ENCODE measurements around the gene SFRP4. TPM values are rescaled to one million over a fixed set of nuclear protein-coding genes. Genes with fewer than 3 reads are reported as not detected.

SFRP4 gene
- total and polyA plus RNA-seq, 2 donors from 2014 or later: 1.5 to 6.8 TPM

- Histone ChIP-seq H3K4me1 (ENCODE audit: control insufficient read depth in 2 of 3, insufficient read depth in 2 of 3, low read depth in 1 of 3, low read length in 3 of 3) (peaks cover 0 to 4% (median 3%) of the 10 kb centered on the region in 3 donors), H3K9ac (ENCODE audit: low read length in 3 of 3) (no peak overlapping the region), H3K27ac (ENCODE audit: low read depth in 2 of 2, low read length in 2 of 2) (peak overlapping the region in 1 of 2 donors; percentile 60), H3K4me3 (ENCODE audit: low read length in 3 of 3) (no peak overlapping the region), H3K9me3 (ENCODE audit: control insufficient read depth in 2 of 3, insufficient read depth in 1 of 3, low read length in 3 of 3) (peaks cover 0 to 6% (median 0%) of the 10 kb centered on the region in 3 donors), H3K36me3 (ENCODE audit: control insufficient read depth in 2 of 3, insufficient read depth in 3 of 3, low read length in 3 of 3) (no peaks in the 10 kb centered on the region), H3K27me3 (ENCODE audit: control insufficient read depth, insufficient read depth, low read length) (no peaks in the 10 kb centered on the region)
- DNase-seq (peak; percentile 27 to 70 (median 46)), FAIRE-seq (no peak)
- TF ChIP-seq CTCF (IDR thresholded peaks at IDR 0.05; ENCODE audit: borderline replicate concordance, extremely low read depth, insufficient read depth): no peak
- intact Hi-C loops (cut with DNase I): no loop called here
Observed at GRCh38 chr7:37942934-37943610, 26.5 kb upstream of the SFRP4 start.

DNA sequence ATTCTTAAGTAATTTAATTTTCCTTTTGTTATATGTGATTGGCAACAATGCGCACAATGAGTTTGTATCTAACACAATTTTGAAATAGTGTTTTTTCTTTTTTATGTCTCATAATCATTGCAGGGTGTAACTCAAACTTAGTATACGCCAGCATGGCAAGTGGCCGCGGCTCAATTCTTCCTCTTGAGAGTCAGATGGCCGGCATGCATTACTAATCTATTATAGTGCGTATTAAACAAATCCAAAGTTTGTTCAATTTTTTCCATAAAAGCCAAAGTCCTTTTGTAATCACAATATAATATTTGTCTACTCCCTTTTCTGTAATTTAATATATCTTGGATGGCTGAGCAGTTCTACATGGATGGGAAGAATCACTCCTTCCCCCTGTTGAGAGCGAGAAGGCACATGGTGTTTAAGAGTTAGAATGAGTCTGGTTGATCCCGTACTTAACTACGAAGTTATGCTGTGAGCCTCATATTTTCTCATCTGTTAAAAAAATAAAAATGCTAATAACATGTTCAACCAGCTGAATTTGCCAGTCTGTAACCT is 16.5 kb upstream of the SFRP4 start:
- Histone ChIP-seq H3K9ac (ENCODE audit: low read length in 3 of 3) (no peak overlapping the region), H3K27ac (ENCODE audit: low read depth in 2 of 2, low read length in 2 of 2) (no peak overlapping the region), H3K9me3 (ENCODE audit: control insufficient read depth in 2 of 3, insufficient read depth in 1 of 3, low read length in 3 of 3) (peaks cover 0 to 5% (median 0%) of the 10 kb centered on the region in 3 donors), H3K27me3 (ENCODE audit: control insufficient read depth, insufficient read depth, low read length) (no peaks in the 10 kb centered on the region), H3K4me3 (ENCODE audit: low read length in 3 of 3) (no peak overlapping the region), H3K4me1 (ENCODE audit: control insufficient read depth in 2 of 3, insufficient read depth in 2 of 3, low read depth in 1 of 3, low read length in 3 of 3) (peaks cover 0 to 2% (median 0%) of the 10 kb centered on the region in 3 donors), H3K36me3 (ENCODE audit: control insufficient read depth in 2 of 3, insufficient read depth in 3 of 3, low read length in 3 of 3) (no peaks in the 10 kb centered on the region)
- intact Hi-C loops (cut with DNase I): no loop called here
- no peak for DNase-seq
- no peak for TF ChIP-seq CTCF (IDR thresholded peaks at IDR 0.05; ENCODE audit: borderline replicate concordance, extremely low read depth, insufficient read depth)
- no peak for FAIRE-seq

GRCh38 chr7:37932543-37932942 is 15.9 kb upstream of the SFRP4 start:
- intact Hi-C loops (cut with DNase I): no loop called here
- H3K4me3 ChIP-seq (ENCODE audit: low read length in 3 of 3): no peak overlapping the region
- H3K36me3 ChIP-seq (ENCODE audit: control insufficient read depth in 2 of 3, insufficient read depth in 3 of 3, low read length in 3 of 3): no peaks in the 10 kb centered on the region
- H3K4me1 ChIP-seq (ENCODE audit: control insufficient read depth in 2 of 3, insufficient read depth in 2 of 3, low read depth in 1 of 3, low read length in 3 of 3): peaks cover 0 to 2% (median 0%) of the 10 kb centered on the region in 3 donors
- H3K9ac ChIP-seq (ENCODE audit: low read length in 3 of 3): no peak overlapping the region
- H3K27me3 ChIP-seq (ENCODE audit: control insufficient read depth, insufficient read depth, low read length): no peaks in the 10 kb centered on the region
- no peak for FAIRE-seq
- TF ChIP-seq CTCF (IDR thresholded peaks at IDR 0.05; ENCODE audit: borderline replicate concordance, extremely low read depth, insufficient read depth): no peak
- no peak for DNase-seq
- peaks cover 0 to 5% (median 0%) of the 10 kb centered on the region in 3 donors for H3K9me3 ChIP-seq (ENCODE audit: control insufficient read depth in 2 of 3, insufficient read depth in 1 of 3, low read length in 3 of 3)
- H3K27ac ChIP-seq (ENCODE audit: low read depth in 2 of 2, low read length in 2 of 2): no peak overlapping the region

All from kidney (tissue), 14 donors.